Measurements from ENCODE around the gene CNN3.

Gene CNN3

DNA sequence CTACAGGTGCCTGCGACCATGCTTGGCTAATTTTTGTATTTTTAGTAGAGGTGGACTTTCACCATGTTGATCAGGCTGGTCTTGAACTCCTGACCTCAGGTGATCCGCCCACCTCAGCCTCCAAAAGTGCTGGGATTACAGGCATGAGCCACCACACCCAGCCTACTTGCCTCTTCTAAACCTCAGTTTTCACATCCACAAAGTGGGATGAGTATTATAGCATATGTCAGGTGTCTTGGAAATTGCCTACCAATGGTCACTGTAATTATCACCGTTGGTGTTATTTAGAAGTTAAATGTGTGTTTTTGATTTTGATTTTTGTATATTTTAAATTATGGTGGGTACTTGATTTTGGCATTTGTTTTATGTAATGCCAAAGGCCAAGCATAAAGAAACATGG is 70.0 kb downstream of the CNN3 start:
- DNase-seq (ENCODE audit: low read depth in 1 of 2, low spot score in 1 of 2): no peak

DNA sequence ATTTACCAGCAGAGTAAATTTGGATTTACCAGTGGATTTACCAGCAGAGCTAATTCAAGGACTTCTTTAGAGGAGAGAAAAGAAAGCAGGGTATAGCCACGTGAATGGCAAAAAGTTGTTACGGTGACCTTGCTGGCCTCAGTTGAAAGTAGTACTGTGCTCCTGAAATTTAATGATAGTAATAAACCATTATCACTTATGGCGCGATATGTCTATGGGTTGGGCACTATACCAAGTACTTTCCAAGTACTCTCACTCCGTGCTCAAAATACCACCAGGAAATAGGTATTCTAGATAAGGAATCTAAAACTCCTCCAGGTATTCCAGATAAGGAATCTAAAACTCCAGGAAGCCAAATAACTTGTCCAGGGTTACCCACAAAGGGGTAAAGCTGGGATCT is 70.9 kb downstream of the CNN3 start:
- DNase-seq (ENCODE audit: low read depth in 1 of 2, low spot score in 1 of 2): no peak

DNA sequence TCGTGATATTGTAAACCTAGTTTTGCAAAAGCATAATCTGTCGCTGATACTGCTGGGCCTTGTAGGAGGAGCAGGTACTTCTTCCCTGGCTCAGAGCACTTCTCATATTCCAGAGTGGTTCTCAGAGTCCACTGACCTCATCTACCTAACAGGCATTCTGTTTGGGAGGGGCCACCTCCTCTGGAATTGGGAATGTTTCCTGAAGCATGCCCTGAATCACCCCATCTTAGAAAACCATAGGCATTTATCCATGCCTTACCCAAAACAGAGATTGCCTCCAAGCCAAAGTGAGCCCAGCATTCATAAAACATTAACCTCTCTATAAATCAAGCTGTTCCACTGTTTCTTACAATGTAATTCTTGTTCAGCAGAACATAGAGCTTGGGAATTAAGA is 71.6 kb downstream of the CNN3 start:
- DNase-seq (ENCODE audit: low read depth in 1 of 2, low spot score in 1 of 2): no peak

DNA sequence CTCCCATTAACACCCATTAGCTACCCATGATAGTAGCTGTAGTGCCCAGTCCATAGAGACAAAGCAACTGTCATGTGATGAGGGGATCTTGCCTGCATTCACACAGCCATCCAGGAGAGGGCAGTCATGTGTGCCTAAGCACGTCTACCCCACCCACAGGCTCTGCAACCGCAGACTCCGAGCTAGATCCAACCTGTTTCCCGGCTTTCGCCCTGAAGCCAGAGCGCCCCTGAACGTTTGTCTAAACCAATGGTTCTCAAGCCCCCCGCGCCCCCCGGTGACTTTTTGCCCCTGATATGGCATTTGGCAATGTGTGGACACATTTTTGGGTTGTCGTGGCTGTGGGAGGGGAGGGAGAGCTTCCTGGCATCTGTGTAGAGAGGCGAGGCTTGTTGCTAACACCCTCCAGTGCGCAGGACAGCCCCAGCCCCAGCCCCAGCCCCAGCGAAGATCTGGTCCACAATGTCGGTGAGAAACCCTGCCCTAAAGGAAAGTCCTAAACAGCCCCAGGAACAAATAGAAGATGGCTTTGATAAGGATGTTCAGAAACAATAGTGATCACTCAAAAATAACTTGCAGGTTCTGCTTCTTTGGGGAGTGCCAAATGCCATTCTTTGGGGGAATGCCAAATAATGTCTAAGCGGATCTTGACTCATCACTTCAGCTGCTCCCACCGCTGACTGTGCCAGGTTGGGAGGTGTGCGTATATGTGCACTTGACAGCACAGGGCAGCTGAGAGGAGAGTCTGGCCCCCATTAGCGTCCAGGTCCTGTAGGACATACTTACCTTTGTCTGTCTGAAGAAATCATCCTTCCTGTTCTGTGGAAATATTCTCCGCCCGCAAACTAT is 72.2 kb downstream of the CNN3 start:
- DNase-seq (ENCODE audit: low read depth in 1 of 2, low spot score in 1 of 2): peak; percentile 55 to 72

DNA sequence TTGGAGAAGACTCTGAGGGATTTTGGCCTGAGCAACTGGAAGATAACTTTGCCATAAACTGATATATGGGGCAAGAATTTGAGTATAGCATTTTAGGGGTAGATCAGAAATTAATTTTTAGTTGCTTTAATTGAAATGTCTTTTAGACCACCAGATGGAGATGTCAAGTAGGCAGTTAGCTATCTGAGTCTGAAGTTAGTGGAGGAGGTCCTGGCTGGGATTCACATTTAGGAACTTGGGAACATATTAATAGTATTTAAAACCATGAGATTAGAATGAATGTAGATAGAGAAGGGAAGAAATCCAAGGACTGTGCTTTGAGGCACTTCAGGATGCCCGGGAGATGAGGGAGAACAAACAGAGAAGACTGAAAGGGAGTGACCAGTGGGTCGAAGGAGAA is 74.1 kb downstream of the CNN3 start:
- DNase-seq (ENCODE audit: low read depth in 1 of 2, low spot score in 1 of 2): no peak

DNA sequence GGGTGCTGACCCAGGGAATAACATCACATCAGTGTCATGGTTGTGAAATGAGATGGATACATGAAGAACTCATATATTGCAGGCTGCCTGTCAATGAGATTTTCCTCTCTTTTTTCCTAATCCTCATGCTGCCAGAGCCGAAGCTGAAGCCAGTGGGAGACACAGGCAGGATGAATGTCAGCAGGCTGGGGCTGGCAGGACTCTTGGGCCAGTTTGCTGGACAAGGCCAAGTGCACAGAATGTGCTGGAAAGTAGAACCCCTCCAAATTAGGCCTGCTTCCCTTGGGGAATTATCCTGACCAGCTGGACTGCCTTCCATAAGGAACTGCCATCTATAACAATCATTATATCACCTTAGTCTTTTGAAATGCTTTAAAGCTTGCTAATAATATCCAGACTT is 75.3 kb downstream of the CNN3 start:
- DNase-seq (ENCODE audit: low read depth in 1 of 2, low spot score in 1 of 2): no peak
